Sigmoid colon (tissue), 4 donors: ENCODE data around the gene RFPL4A.
"Not testable (repeated sequence)": the region's sequence is repeated elsewhere in the genome, so short reads cannot be mapped to it uniquely, and the experiment has no call there.

Experiments used
- CTCF ChIP-seq, 4 experiments: fragments of 450-650 bp in 3 of 4; fragments of 200-600 bp in 1 of 4; IDR thresholded peaks; one replicate each; pipeline ENCODE4 v1.5.1; 2016 to 2019; ENCODE audit warnings: antibody characterized with exemption in 4 of 4, mild to moderate bottlenecking in 3 of 4, moderate library complexity in 2 of 4
- POLR2A ChIP-seq, 2 donors: fragments of 450-650 bp; IDR thresholded peaks; one replicate each; pipeline ENCODE4 v1.6.1; 2016; ENCODE audit warnings: antibody characterized with exemption in 2 of 2, mild to moderate bottlenecking in 2 of 2, moderate library complexity in 2 of 2
- POLR2AphosphoS5 ChIP-seq, 4 donors: sonication (generic); formaldehyde crosslinking; IDR thresholded peaks; one replicate each; pipeline ENCODE4 v1.6.1; 2017; ENCODE audit warnings: antibody characterized with exemption in 4 of 4

- TF ChIP-seq CTCF, POLR2A, POLR2AphosphoS5 (IDR thresholded peaks at IDR 0.05): not testable (repeated sequence)
Measured at GRCh38 chr19:55768818-55769217, 9.9 kb downstream of the RFPL4A start, which contains the start of gene RFPL4AL1.
